Gastroesophageal sphincter (tissue), 4 donors: ENCODE results near the gene KREMEN1. TPM values are rescaled to one million over a fixed set of nuclear protein-coding genes. Genes with fewer than 3 reads are reported as not detected.

Experiments used
- ATAC-seq: fragments of 150-250 bp; one replicate; pipeline ENCODE4 v1.9.1; 2016; ENCODE audit warnings: mild to moderate bottlenecking, moderate library complexity
- H3K27ac ChIP-seq, 4 donors: fragments of 200-600 bp; sonication (generic) in 3 of 4; 1 replicate in 3 of 4; 2 replicates in 1 of 4; pipeline ENCODE4 v1.5.1; 2016 to 2019
- H3K27me3 ChIP-seq: fragments of 200-600 bp; sonication (generic); one replicate; pipeline ENCODE4 v1.5.1; 2019
- H3K36me3 ChIP-seq, 2 donors: fragments of 200-600 bp; sonication (generic); one replicate each; pipeline ENCODE4 v1.5.1; 2019; ENCODE audit warnings: control low read depth in 1 of 2
- H3K4me1 ChIP-seq, 3 donors: fragments of 200-600 bp; sonication (generic); 1 replicate in 2 of 3; 2 replicates in 1 of 3; pipeline ENCODE4 v1.5.1; 2016 to 2019; ENCODE audit warnings: control low read depth in 2 of 3
- H3K4me3 ChIP-seq, 2 donors: fragments of 200-600 bp; sonication (generic); one replicate each; pipeline ENCODE4 v1.5.1; 2019; ENCODE audit warnings: mild to moderate bottlenecking in 1 of 2, moderate library complexity in 1 of 2
- H3K9me3 ChIP-seq, 3 donors: fragments of 200-600 bp; sonication (generic); one replicate each; pipeline ENCODE4 v1.5.1; 2017 to 2019; ENCODE audit warnings: control low read depth in 2 of 3
- EP300 ChIP-seq: sonication (generic); formaldehyde crosslinking; IDR thresholded peaks from one replicate; pipeline ENCODE4 v1.6.1; 2017; ENCODE audit warnings: antibody characterized with exemption, mild to moderate bottlenecking
- POLR2A ChIP-seq, 2 donors: fragments of 450-650 bp; IDR thresholded peaks; one replicate each; pipeline ENCODE4 v1.6.1; 2017; ENCODE audit warnings: antibody characterized with exemption in 2 of 2, mild to moderate bottlenecking in 2 of 2, moderate library complexity in 1 of 2
- POLR2AphosphoS5 ChIP-seq: sonication (generic); formaldehyde crosslinking; IDR thresholded peaks from one replicate; pipeline ENCODE4 v1.6.1; 2017; ENCODE audit warnings: antibody characterized with exemption
- WGBS, 2 donors: methylation state at CpG; one replicate each; pipeline ENCODE4 v1.1.5; 2018; ENCODE audit warnings: low coverage in 1 of 2; 5-methylcytosine and 5-hydroxymethylcytosine counted together
- total RNA-seq, 4 donors: library from RNA; depleted of rRNA; stranded (reverse); fragments of >200 nt; gene quantifications; one replicate each; pipeline ENCODE4 v1.1.0, GENCODE V29; 2016
- TF ChIP-seq, protein P1 (sequence below), 4 experiments: fragments of 200-600 bp in 2 of 4; fragments of 450-650 bp in 2 of 4; sonication (generic) in 1 of 4; IDR thresholded peaks; one replicate each; pipeline ENCODE4 v1.5.1; 2017 to 2019; ENCODE audit warnings: antibody characterized with exemption in 4 of 4, mild to moderate bottlenecking in 2 of 4, moderate library complexity in 2 of 4

KREMEN1 gene
- total RNA-seq, 4 donors from 2014 or later: 7.5 to 17.4 (median 10.8) TPM

DNA sequence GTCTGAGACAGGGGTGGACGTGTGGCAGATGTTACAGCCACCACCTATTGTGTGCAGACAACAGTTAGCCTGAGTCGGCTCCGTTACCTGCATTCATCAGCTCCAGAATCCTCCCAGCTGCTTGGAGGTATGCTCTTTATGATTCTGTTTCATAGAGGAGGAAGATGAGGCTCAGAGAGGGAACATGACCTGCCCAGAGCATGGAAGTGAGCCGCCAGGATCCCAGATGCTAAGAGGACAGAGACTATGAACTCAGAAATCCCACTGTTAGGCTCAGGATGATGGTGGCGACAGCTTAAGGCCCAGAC, 134.4 kb downstream of the KREMEN1 start:
- Histone ChIP-seq H3K9me3 (no peaks in the 10 kb centered on the region), H3K27ac (no peak overlapping the region), H3K4me1 (peaks cover 0 to 17% (median 6%) of the 10 kb centered on the region in 3 donors), H3K4me3 (no peak overlapping the region), H3K36me3 (no peaks in the 10 kb centered on the region), H3K27me3 (peaks cover 26% of the 10 kb centered on the region)
- ATAC-seq: no peak
- no peak for TF ChIP-seq POLR2A (IDR thresholded peaks at IDR 0.05)
- TF ChIP-seq, protein P1, sequence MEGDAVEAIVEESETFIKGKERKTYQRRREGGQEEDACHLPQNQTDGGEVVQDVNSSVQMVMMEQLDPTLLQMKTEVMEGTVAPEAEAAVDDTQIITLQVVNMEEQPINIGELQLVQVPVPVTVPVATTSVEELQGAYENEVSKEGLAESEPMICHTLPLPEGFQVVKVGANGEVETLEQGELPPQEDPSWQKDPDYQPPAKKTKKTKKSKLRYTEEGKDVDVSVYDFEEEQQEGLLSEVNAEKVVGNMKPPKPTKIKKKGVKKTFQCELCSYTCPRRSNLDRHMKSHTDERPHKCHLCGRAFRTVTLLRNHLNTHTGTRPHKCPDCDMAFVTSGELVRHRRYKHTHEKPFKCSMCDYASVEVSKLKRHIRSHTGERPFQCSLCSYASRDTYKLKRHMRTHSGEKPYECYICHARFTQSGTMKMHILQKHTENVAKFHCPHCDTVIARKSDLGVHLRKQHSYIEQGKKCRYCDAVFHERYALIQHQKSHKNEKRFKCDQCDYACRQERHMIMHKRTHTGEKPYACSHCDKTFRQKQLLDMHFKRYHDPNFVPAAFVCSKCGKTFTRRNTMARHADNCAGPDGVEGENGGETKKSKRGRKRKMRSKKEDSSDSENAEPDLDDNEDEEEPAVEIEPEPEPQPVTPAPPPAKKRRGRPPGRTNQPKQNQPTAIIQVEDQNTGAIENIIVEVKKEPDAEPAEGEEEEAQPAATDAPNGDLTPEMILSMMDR (IDR thresholded peaks at IDR 0.05): no peak
- no peak for TF ChIP-seq POLR2AphosphoS5
- WGBS, 2 donors: 89% methylated on average over 5 of the region's 5 CpGs; no CpG with 5 or more reads in 1 of the 2 donors

DNA sequence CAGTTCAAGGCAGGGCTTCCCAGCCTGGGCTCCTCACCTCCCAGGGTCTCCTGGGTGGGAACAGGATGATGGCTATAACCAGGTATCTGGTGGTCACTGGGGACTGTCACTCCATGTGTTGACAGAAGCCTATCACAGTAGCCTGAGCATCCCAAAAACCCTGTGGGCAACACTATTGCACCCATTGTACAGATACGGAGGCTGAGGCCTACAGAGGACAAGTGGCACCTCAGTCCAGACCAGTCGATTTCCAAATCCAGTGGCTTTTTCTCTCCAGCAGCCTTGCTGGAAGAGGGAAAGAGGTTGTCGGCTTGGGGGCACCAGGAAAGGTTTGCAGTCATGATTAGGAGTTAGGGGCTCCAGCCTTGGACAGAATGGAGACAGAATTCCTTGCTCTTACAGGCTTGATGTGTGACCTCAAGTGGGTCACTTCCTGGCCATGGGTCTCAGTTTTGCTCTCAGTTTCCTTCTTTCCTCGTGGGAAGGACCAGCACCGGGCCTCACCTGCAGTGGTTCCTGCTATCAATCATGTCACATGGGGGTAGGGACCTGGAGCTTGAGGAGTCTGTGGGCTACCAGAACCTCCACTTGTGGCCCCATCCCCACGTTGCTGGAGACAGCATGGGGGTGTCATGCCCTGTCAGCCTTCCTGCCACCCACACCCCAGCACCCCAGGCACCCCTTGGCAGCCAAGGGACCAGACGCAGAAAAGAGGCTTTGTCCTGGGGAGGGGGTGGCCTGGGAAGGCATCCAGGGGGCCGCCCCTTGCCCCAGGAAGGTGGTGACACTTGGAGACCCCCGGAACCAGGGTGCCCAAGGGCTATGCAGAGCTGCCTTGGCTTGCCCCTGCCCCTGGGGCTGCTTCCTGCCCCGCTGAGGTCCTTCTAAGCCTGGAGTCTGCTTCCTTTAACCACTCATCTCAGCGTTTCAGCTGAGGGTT, 135.0 kb downstream of the KREMEN1 start:
- Histone ChIP-seq H3K4me1 (peaks cover 0 to 15% (median 3%) of the 10 kb centered on the region in 3 donors), H3K27me3 (peaks cover 26% of the 10 kb centered on the region), H3K36me3 (no peaks in the 10 kb centered on the region), H3K4me3 (no peak overlapping the region), H3K27ac (no peak overlapping the region), H3K9me3 (no peaks in the 10 kb centered on the region)
- TF ChIP-seq POLR2A (IDR thresholded peaks at IDR 0.05) (no peak), POLR2AphosphoS5 (no peak), EP300 (no peak)
- TF ChIP-seq, protein P1 (IDR thresholded peaks at IDR 0.05): no peak
- WGBS, 2 donors: 57 to 86% methylated on average over 1 to 5 of the region's 11 CpGs
- ATAC-seq: no peak

DNA sequence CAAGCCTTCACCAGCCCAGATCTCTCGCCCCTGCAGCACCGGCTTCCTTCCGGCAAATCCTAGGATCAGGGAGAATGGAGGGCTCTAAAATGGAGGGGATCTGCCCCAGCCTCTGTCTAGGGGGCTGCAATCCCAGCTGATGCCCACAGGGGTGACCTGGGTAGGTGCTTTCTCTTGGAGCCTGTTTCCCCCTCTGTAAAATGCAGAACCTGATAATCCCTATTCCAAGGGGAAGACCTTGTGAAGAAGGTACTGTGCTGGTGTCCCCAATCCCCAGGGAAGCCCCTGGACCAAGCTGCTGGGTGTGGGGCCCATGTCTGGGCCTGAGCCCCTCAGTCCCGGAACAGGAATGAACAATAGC, 135.6 kb downstream of the KREMEN1 start:
- Histone ChIP-seq H3K27ac (no peak overlapping the region), H3K36me3 (no peaks in the 10 kb centered on the region), H3K9me3 (no peaks in the 10 kb centered on the region), H3K4me1 (peaks cover 0 to 16% (median 3%) of the 10 kb centered on the region in 3 donors), H3K4me3 (no peak overlapping the region), H3K27me3 (peaks cover 26% of the 10 kb centered on the region)
- whole genome bisulfite sequencing, 2 donors: no CpG with 5 or more reads among the region's 4 CpGs
- TF ChIP-seq EP300: no peak
- TF ChIP-seq, protein P1 (IDR thresholded peaks at IDR 0.05): no peak
- TF ChIP-seq POLR2AphosphoS5: no peak
- no peak for TF ChIP-seq POLR2A (IDR thresholded peaks at IDR 0.05)
- no peak for ATAC-seq

DNA sequence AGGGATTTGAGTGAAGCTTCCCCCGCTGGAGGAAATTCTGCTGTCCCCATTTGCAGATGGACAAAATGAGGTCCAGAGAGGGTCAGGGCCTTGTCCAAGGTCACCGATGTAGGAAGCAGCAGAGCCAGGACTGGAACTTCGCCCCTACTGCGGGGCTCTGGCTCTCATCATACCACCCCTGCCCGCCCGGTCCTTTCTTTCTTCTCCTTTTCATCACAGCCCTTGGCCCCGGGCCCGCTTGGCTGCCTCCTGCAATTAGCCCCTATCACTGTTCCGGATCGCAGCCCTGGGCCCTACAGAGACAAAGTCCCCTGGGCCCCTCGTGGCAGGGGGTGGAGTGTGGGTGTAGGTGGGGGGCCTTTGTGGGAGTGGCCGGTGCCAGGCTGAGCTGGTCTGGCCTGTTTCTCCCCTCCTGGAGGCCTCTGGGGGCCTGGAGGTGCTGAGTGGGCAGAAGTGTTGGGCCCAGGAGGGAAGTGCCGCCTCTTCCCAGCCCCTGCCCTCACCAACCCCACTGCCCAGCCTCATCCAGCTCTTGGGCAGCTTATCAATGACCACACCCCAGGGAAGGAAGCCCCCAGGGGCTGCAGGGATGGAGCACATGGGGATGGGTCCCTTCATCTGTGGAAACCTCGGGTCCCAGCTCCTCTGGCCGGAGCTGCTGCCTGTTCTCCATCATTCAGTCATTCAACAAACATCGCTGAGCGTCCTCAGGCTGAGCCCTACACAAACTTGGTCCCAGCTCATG, 136.2 kb downstream of the KREMEN1 start:
- H3K27me3 ChIP-seq: peaks cover 26% of the 10 kb centered on the region
- TF ChIP-seq POLR2A (IDR thresholded peaks at IDR 0.05) (no peak), EP300 (no peak), POLR2AphosphoS5 (no peak)
- TF ChIP-seq, protein P1 (IDR thresholded peaks at IDR 0.05): no peak
- H3K4me1 ChIP-seq: peaks cover 0 to 16% (median 3%) of the 10 kb centered on the region in 3 donors
- H3K9me3 ChIP-seq: no peaks in the 10 kb centered on the region
- ATAC-seq: no peak
- WGBS, 2 donors: 67 to 80% methylated on average over 1 to 2 of the region's 17 CpGs
- no peaks in the 10 kb centered on the region for H3K36me3 ChIP-seq
- H3K4me3 ChIP-seq: no peak overlapping the region
- H3K27ac ChIP-seq: no peak overlapping the region
